OCI-LY7 (cell line): Measurements from ENCODE around the gene CELF1. TPM values are rescaled to one million over a fixed set of nuclear protein-coding genes. Genes with fewer than 3 reads are reported as not detected.

Experiments used
- BruUV-seq: library from RNA; stranded (reverse); fragments of 400-500 nt; replicated peaks from 2 replicates; lab custom pipeline; 2021; lab: Mats Ljungman, UMichigan
- CTCF ChIA-PET: fragments of 300-600 bp; sonication (Branson Sonifier 250); formaldehyde crosslinking; loops from one replicate; lab custom pipeline; 2022; ENCODE audit warnings: antibody characterized with exemption; ENCODE audit not compliant: unreplicated experiment; lab: Charles Lee
- POLR2A ChIA-PET: fragments of 300-600 bp; sonication (Branson Sonifier 250); formaldehyde crosslinking; loops from one replicate; lab custom pipeline; 2022; ENCODE audit warnings: antibody characterized with exemption; lab: Charles Lee
- DNase-seq: peaks from one replicate; pipeline ENCODE4 v3.0.0-alpha.2; 2015; ENCODE audit warnings: low spot score
- H2AFZ ChIP-seq: fragments of 200-600 bp; sonication (generic), shearing (Covaris generic); 2 replicates; pipeline ENCODE4 v1.6.1; 2014; ENCODE audit warnings: mild to moderate bottlenecking, antibody characterized with exemption, low read length, moderate library complexity
- H3K27ac ChIP-seq: fragments of 200-600 bp; sonication (generic); 2 replicates; pipeline ENCODE4 v1.5.1; 2014; ENCODE audit warnings: mixed run types, low read depth, mild to moderate bottlenecking, moderate library complexity, low read length, inconsistent platforms; ENCODE audit not compliant: poor library complexity, severe bottlenecking
- H3K36me3 ChIP-seq: fragments of 200-600 bp; sonication (generic); 2 replicates; pipeline ENCODE4 v1.6.1; 2014; ENCODE audit warnings: mild to moderate bottlenecking, antibody characterized with exemption, low read length, moderate library complexity, mixed read lengths; ENCODE audit not compliant: insufficient read depth
- H3K4me1 ChIP-seq: fragments of 200-600 bp; sonication (generic); 2 replicates; pipeline ENCODE4 v1.5.1; 2014; ENCODE audit warnings: mild to moderate bottlenecking, low read length; ENCODE audit not compliant: insufficient read depth, poor library complexity, severe bottlenecking
- H3K4me2 ChIP-seq: fragments of 200-600 bp; sonication (generic); 2 replicates; pipeline ENCODE4 v1.6.1; 2014; ENCODE audit warnings: mild to moderate bottlenecking, low read length
- H3K4me3 ChIP-seq: fragments of 200-600 bp; sonication (generic); 2 replicates; pipeline ENCODE4 v1.5.1; 2014; ENCODE audit warnings: mild to moderate bottlenecking, low read depth, low read length; ENCODE audit not compliant: poor library complexity, severe bottlenecking
- H3K79me2 ChIP-seq: fragments of 200-600 bp; sonication (generic); 2 replicates; pipeline ENCODE4 v1.6.1; 2016; ENCODE audit warnings: low read depth, mild to moderate bottlenecking, low read length, moderate library complexity, mixed read lengths; ENCODE audit not compliant: insufficient read depth
- H3K9me2 ChIP-seq: fragments of 200-600 bp; sonication (generic); 2 replicates; pipeline ENCODE4 v1.6.1; 2016; ENCODE audit warnings: mild to moderate bottlenecking, low read length, mixed read lengths; ENCODE audit not compliant: insufficient read depth
- H3K9me3 ChIP-seq: fragments of 200-600 bp; sonication (generic); 2 replicates; pipeline ENCODE4 v1.6.1; 2014; ENCODE audit warnings: mild to moderate bottlenecking, mixed run types, low read length, mixed read lengths
- H4K20me1 ChIP-seq: fragments of 200-600 bp; sonication (generic); 2 replicates; pipeline ENCODE4 v1.6.1; 2014; ENCODE audit warnings: mild to moderate bottlenecking, antibody characterized with exemption, low read length, moderate library complexity, mixed read lengths; ENCODE audit not compliant: insufficient read depth
- EZH2phosphoT487 ChIP-seq: fragments of 200-600 bp; sonication (generic); IDR thresholded peaks from 2 replicates; pipeline ENCODE4 v1.6.1; 2018; ENCODE audit warnings: low read depth, borderline replicate concordance, mild to moderate bottlenecking, mixed run types, antibody characterized with exemption, low read length, moderate library complexity, mixed read lengths
- intact Hi-C: fragments of 100-400 bp; cut with micrococcal nuclease; formaldehyde crosslinking; loops from one replicate; pipeline ENCODE4 v1.10.0; 2022; ENCODE audit not compliant: unreplicated experiment
- total RNA-seq, 2 experiments: library from RNA; depleted of rRNA in 1 of 2; stranded (reverse); fragments of >200 nt in 1 of 2; shearing (Covaris generic) in 1 of 2; gene quantifications; 2 replicates each; pipeline ENCODE4 v1.2.3, GENCODE V29; 2014 to 2022
- TF ChIP-seq, protein P1 (sequence below): fragments of 200-600 bp; sonication (generic); conservative IDR thresholded peaks from 2 replicates; pipeline ENCODE4 v1.5.1; 2014; ENCODE audit warnings: mild to moderate bottlenecking, antibody characterized with exemption, low read length, moderate library complexity, mixed read lengths

CELF1 gene
- total RNA-seq, 2 experiments from 2014 or later: 87.4 to 143 TPM

DNA sequence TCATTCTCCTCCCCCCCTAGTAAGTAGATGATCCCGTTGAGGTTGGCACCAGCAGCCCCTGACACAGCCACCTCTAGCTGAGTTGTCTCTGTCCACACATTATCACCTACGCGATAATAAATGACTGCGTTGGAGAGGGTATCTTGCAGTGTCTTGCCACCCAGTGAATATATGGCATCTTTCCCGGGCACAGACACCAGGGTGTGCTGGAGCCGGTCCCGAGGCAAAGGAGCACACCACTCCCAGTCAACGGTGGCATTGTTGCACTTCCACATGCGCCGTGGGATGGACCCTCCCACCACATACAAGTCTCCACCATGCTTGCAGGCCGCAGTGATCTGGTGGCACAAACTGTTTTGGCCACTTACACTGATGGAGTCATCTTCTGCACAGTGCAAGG, 20.4 kb upstream of the CELF1 start:
- ChIA-PET POLR2A (interaction anchor here (0.6 to 1.1 kb wide), 4 partner anchors 55 to 226 kb away, joined by 3 to 4 read pairs (median 3); partner anchors contain the start of gene AGBL2), CTCF (no interaction called here)
- H3K27ac ChIP-seq: no peak overlapping the region
- BruUV-seq: no TSS peak
- TF ChIP-seq EZH2phosphoT487: no peak
- TF ChIP-seq, protein P1, sequence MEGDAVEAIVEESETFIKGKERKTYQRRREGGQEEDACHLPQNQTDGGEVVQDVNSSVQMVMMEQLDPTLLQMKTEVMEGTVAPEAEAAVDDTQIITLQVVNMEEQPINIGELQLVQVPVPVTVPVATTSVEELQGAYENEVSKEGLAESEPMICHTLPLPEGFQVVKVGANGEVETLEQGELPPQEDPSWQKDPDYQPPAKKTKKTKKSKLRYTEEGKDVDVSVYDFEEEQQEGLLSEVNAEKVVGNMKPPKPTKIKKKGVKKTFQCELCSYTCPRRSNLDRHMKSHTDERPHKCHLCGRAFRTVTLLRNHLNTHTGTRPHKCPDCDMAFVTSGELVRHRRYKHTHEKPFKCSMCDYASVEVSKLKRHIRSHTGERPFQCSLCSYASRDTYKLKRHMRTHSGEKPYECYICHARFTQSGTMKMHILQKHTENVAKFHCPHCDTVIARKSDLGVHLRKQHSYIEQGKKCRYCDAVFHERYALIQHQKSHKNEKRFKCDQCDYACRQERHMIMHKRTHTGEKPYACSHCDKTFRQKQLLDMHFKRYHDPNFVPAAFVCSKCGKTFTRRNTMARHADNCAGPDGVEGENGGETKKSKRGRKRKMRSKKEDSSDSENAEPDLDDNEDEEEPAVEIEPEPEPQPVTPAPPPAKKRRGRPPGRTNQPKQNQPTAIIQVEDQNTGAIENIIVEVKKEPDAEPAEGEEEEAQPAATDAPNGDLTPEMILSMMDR: no peak
- H3K4me2 ChIP-seq: no peak overlapping the region
- H3K4me3 ChIP-seq: no peak overlapping the region
- intact Hi-C loops: loop anchor here (10.0 kb wide), 1 partner anchor 141 kb away; the partner anchor contains the start of gene AGBL2
- peaks cover 12% of the 10 kb centered on the region for H3K4me1 ChIP-seq
- no peaks in the 10 kb centered on the region for H4K20me1 ChIP-seq
- no peak overlapping the region for H2AFZ ChIP-seq
- H3K9me2 ChIP-seq: no peaks in the 10 kb centered on the region
- no peak for DNase-seq
- H3K79me2 ChIP-seq: peaks cover 16% of the 10 kb centered on the region
- no peaks in the 10 kb centered on the region for H3K9me3 ChIP-seq
- peaks cover 86% of the 10 kb centered on the region for H3K36me3 ChIP-seq

DNA sequence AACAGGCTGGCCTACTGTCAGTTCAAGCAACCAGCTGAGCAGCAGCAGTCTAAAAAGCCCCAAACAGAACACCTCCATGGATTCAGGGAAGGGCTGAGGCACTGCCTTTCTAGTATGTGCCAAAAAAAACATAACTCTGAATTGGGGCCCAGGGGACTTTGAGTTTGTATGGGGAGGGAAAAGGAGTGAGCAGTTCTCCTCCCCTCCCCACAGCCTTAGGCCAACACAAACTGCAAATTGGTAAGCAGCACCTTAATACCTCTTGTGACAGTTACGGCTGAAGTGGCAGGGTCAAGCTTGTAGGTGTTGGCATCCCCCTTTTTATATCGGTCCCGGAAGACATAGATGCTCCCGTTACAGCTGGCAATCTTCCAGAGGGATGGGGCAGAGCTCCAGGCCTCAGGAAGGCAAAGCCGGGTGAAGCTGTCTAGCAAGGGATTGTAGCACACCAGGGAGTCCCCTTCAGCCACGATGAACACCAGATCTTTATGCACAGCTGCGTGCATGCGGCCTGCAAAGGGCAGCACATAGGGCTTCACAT, 19.9 kb upstream of the CELF1 start:
- DNase-seq: no peak
- intact Hi-C loops: loop anchor here (10.0 kb wide), 1 partner anchor 142 kb away; the partner anchor contains the start of gene AGBL2
- ChIA-PET POLR2A (interaction anchor here (0.6 kb wide), 1 partner anchor 226 kb away, joined by 4 read pairs; no protein-coding TSS in a partner anchor), CTCF (no interaction called here)
- H3K4me1 ChIP-seq: peaks cover 8% of the 10 kb centered on the region
- peaks cover 10% of the 10 kb centered on the region for H3K79me2 ChIP-seq
- H3K4me2 ChIP-seq: no peak overlapping the region
- H4K20me1 ChIP-seq: no peaks in the 10 kb centered on the region
- no peaks in the 10 kb centered on the region for H3K9me2 ChIP-seq
- H3K4me3 ChIP-seq: no peak overlapping the region
- BruUV-seq: no TSS peak
- peaks cover 86% of the 10 kb centered on the region for H3K36me3 ChIP-seq
- no peaks in the 10 kb centered on the region for H3K9me3 ChIP-seq
- no peak overlapping the region for H3K27ac ChIP-seq
- TF ChIP-seq, protein P1: no peak
- no peak for TF ChIP-seq EZH2phosphoT487
- no peak overlapping the region for H2AFZ ChIP-seq

DNA sequence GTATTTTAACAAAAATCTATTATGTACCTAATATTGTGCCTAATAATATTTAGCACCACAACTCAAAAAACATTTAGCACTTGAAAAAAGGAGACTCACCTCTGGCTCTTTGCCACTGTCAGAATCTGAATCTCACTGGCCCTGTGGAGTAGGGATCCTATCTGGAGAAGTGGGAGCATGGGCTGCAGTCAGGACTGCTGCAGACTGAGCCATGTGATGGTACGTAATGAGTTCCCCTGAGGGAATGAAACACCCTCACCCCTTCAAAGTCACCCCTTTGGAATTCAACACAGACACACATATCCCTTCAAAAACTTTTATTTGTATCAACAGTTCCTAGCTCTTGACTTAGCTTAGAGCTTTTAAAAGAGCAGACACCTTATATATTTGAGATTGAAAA, 19.0 kb upstream of the CELF1 start:
- Histone ChIP-seq H3K4me1 (no peaks in the 10 kb centered on the region), H3K4me2 (no peak overlapping the region), H2AFZ (no peak overlapping the region), H3K9me3 (no peaks in the 10 kb centered on the region), H3K36me3 (peaks cover 77% of the 10 kb centered on the region), H4K20me1 (no peaks in the 10 kb centered on the region), H3K4me3 (no peak overlapping the region), H3K79me2 (peaks cover 2% of the 10 kb centered on the region; the same call in 1 of the 2 replicates), H3K27ac (no peak overlapping the region), H3K9me2 (no peaks in the 10 kb centered on the region)
- BruUV-seq: no TSS peak
- DNase-seq: no peak
- TF ChIP-seq, protein P1: no peak
- no peak for TF ChIP-seq EZH2phosphoT487
- intact Hi-C loops: loop anchor here (10.0 kb wide), 1 partner anchor 143 kb away; the partner anchor contains the start of gene AGBL2
- CTCF ChIA-PET: no interaction called here
- POLR2A ChIA-PET: interaction anchor here (0.9 kb wide), 1 partner anchor 10 kb away, joined by 3 read pairs; no protein-coding TSS in a partner anchor
